Activated naive CD4-positive, alpha-beta T cell treated with anti-CD3 and anti-CD28 coated beads, Interleukin-2, amount 50 U/mL, for 72 hours (primary cell): Measurements from ENCODE around the gene NDUFS7. TPM values are rescaled to one million over a fixed set of nuclear protein-coding genes. Genes with fewer than 3 reads are reported as not detected.

Experiments used
- ATAC-seq, 2 donors: fragments of 150-1000 bp; cut with Tn5 transposase; 2 replicates each; pipeline ENCODE4 v1.10.0; 2021; ENCODE audit warnings: mild to moderate bottlenecking in 2 of 2, moderate library complexity in 2 of 2
- DNase-seq, 2 donors: peaks; one replicate each; pipeline ENCODE4 v3.0.0; 2021 to 2022; ENCODE audit warnings: low spot score in 2 of 2
- H3K27ac Mint-ChIP-seq, 2 donors: one replicate each; pipeline ENCODE4 v1.8.0; 2022; ENCODE audit warnings: mild to moderate bottlenecking in 2 of 2, mixed read lengths in 2 of 2
- H3K36me3 Mint-ChIP-seq, 2 donors: one replicate each; pipeline ENCODE4 v1.8.0; 2022; ENCODE audit warnings: mixed read lengths in 2 of 2
- H3K9me3 Mint-ChIP-seq, 2 donors: one replicate each; pipeline ENCODE4 v1.8.0; 2022; ENCODE audit warnings: mixed read lengths in 2 of 2
- total RNA-seq, 2 donors: library from RNA; stranded (reverse); gene quantifications; one replicate each; pipeline ENCODE4 v1.2.3, GENCODE V29; 2022

The NDUFS7 gene
- total RNA-seq, 2 donors from 2014 or later: 89.4 to 105 TPM

- no peak for DNase-seq
- ATAC-seq: no peak
- peaks cover 24 to 36% of the 10 kb centered on the region in 2 donors for H3K36me3 Mint-ChIP-seq
- peak overlapping the region; percentile 96 to 100 for H3K27ac Mint-ChIP-seq
- H3K9me3 Mint-ChIP-seq: no peaks in the 10 kb centered on the region
These were observed 58.2 kb downstream of the NDUFS7 start for GRCh38 chr19:1441677-1442438.

Other genes starting within 250 kb of the NDUFS7 start
- gene SBNO2, start 209.6 kb upstream of the NDUFS7 start, total RNA-seq: 100 to 1,000 TPM; 113 to 144 TPM
- gene STK11, start 178.1 kb upstream of the NDUFS7 start, total RNA-seq: 10 to 100 TPM; 73.1 to 86.4 TPM
- 1 to 10 TPM; 1.0 to 1.6 TPM for gene CBARP, start 145.9 kb upstream of the NDUFS7 start, total RNA-seq
- 100 to 1,000 TPM; 114 to 201 TPM for gene ATP5F1D, start 142.2 kb upstream of the NDUFS7 start, total RNA-seq
- 100 to 1,000 TPM in 1 of 2 donors, 10 to 100 TPM in 1; 52.9 to 113 TPM for gene MIDN, start 135.3 kb upstream of the NDUFS7 start, total RNA-seq
- 100 to 1,000 TPM; 148 to 157 TPM for gene CIRBP, start 114.6 kb upstream of the NDUFS7 start, total RNA-seq
- 10 to 100 TPM; 42.1 to 76.0 TPM for gene FAM174C, start 108.4 kb upstream of the NDUFS7 start, total RNA-seq
- under 1 TPM in 1 of 2 donors, not detected in 1; 0.25 TPM for gene EFNA2, start 98.0 kb upstream of the NDUFS7 start, total RNA-seq
- gene GAMT, start 17.6 kb downstream of the NDUFS7 start, total RNA-seq: 10 to 100 TPM in 1 of 2 donors, 1 to 10 TPM in 1; 4.2 to 30.2 TPM
- 100 to 1,000 TPM; 194 to 298 TPM for gene DAZAP1, start 23.7 kb downstream of the NDUFS7 start, total RNA-seq
- gene RPS15, start 54.5 kb downstream of the NDUFS7 start, total RNA-seq: 1,000 to 10,000 TPM; 1,495 to 1,747 TPM
- gene APC2, start 66.2 kb downstream of the NDUFS7 start, total RNA-seq: under 1 TPM; 0.09 to 0.14 TPM
- 10 to 100 TPM; 24.5 to 29.3 TPM for gene C19orf25, start 95.3 kb downstream of the NDUFS7 start, total RNA-seq
- 1 to 10 TPM; 8.4 to 9.4 TPM for gene PCSK4, start 106.4 kb downstream of the NDUFS7 start, total RNA-seq
- 1 to 10 TPM; 1.4 to 2.9 TPM for gene REEP6, start 107.3 kb downstream of the NDUFS7 start, total RNA-seq
- gene ADAMTSL5, start 129.1 kb downstream of the NDUFS7 start, total RNA-seq: 1 to 10 TPM; 2.0 to 6.0 TPM
- not detected for gene PLK5, start 140.2 kb downstream of the NDUFS7 start, total RNA-seq
- 1 to 10 TPM; 3.0 to 7.0 TPM for gene MEX3D, start 184.4 kb downstream of the NDUFS7 start, total RNA-seq
- 100 to 1,000 TPM in 1 of 2 donors, 10 to 100 TPM in 1; 50.8 to 103 TPM for gene MBD3, start 209.0 kb downstream of the NDUFS7 start, total RNA-seq
- 100 to 1,000 TPM; 163 to 193 TPM for gene UQCR11, start 221.6 kb downstream of the NDUFS7 start, total RNA-seq